ENCODE measurements around the gene PTPRC. TPM values are rescaled to one million over a fixed set of nuclear protein-coding genes. Genes with fewer than 3 reads are reported as not detected.

PTPRC gene
- polyA plus RNA-seq, 4 donors: 5.6 to 8.5 (median 6.4) TPM

DNA sequence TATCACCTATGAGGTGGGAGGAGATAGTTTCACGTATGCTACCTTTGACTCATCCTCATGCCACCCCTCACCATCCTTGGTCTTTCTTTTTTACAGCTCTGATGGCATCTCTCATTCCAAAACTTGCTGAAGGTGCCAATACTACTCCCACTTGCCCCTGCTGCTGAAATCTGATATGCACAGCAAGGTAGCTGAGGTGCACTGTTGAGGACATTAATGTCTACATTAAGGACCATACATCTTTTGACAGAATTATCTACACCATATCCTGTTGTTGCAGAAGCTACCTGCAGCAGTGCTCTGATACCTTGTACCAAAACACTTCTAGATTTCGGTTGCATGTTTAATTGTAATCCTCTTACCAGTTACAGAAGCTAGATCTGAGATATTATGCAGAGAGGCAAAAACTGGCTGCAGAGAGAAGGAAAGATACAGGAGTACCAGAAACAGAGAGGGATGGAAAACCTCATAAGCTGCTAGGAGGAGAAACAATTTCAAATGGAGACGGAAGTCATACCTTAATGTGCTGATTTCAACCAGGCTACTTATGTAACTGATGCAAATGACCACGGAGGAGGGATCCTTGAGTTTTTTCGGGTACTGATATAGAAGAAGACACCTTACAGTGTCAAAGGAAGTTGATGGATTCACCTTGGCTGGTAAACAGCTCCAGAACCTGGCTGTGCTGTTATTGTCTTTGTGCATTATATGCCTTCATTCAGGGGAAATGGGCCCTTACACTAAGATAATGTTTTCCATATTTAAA is 19.3 kb upstream of the PTPRC start:
- DNase-seq (ENCODE audit: low read depth in 4 of 4, low spot score in 3 of 4): no peak

DNA sequence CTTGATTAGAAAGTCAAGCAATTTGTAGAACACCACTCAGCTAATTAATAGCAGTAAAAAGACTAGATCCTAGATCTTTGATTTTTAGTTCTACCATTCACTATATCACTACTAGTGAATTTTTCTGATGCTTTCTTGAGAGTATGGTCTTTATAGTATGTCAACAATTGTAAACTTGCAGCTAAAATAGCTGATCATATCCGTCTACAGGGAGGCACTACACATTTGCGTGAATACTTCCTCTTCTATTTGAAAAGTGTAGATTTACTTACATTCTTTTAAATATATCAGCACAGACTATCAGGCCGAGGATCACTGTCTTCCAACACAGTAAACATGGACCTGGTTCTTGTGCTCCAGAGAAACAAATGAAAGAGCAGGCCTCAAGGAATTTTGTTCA is 18.6 kb upstream of the PTPRC start:
- no peak for DNase-seq (ENCODE audit: low read depth in 4 of 4, low spot score in 3 of 4)

DNA sequence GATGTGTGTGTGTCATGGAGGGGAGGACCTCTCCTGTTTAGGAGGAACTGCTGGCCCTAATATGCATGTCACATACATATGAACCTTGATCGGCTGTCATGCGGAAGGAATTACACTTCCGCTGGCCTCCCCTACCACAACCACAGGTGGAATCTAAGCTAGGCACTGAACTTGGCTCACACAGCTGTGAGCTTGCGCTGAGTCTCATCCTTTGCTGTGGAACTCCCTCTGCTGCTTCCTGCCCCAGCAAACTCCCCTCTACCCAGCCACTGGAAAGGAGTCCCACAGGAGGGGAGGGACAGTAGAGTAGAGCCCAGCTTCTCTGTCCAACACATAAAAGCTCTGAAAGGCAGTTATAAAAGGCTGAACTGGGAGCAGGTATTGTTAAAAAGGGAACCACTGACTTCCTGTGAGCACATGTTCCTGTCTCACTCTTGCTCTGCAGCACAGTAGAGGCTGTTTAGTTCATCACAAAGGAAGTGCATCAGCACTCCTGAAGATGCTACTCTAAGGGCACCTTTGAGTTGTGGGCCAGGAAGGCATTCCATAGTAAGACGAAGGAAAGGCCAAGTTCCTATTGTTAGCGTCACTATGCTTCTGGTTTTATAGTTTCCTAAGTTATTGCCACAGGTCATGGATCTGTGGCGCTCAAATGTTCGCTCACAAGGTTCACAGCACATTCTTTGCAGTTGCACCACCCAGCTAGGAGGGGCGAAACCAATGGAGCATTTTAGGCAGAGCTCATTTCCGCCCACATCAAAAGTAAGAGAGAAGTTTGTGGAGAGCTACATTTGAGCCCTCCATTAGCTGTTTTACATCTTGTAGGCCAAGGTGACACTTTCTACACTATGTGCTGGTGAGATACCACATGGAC is 17.7 kb upstream of the PTPRC start:
- no peak for DNase-seq (ENCODE audit: low read depth in 4 of 4, low spot score in 3 of 4)

- no peak for DNase-seq (ENCODE audit: low read depth in 4 of 4, low spot score in 3 of 4)
These were observed 16.8 kb upstream of the PTPRC start for GRCh38 chr1:198622001-198622400.

DNA sequence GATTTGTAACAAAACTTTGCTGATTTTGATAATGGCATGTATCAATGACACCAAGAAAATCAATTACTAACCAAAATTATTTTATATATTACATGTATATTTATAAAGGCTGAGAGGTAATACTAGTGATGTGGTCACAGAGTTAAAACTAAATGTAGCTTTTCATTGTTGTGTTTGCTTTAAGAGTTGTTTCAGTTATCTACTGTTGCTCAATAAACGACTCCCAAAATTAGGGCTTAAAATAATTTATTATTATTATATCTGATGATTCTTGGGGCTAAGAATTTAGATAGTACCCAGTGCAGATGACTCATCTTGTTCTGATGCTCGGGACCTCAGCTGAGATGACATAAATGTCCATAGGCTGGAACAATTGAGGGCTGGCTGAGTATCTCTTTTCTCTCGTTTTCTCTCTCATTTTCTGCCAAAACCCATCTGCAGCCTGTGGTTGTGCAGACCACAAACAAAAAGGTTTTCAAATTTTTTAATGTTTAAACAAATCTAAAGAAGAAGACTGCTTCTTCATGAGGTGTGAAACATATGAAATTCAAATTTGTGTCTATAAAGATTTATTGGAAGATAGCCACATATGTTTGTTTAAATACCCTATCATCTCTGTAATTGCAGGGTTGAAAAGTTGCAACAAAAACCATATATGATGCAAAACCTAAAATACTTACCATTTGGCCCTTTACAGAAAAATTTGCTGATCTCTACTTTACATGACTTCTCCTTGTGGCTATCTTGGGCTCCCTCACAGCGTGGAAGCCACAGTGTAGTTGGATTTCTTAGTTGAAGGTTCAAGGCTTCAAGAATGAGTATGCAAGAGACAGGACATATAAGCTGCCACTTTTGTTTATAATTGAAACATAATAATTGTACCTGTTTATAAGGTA is 14.8 kb upstream of the PTPRC start:
- no peak for DNase-seq (ENCODE audit: low read depth in 4 of 4, low spot score in 3 of 4)

DNA sequence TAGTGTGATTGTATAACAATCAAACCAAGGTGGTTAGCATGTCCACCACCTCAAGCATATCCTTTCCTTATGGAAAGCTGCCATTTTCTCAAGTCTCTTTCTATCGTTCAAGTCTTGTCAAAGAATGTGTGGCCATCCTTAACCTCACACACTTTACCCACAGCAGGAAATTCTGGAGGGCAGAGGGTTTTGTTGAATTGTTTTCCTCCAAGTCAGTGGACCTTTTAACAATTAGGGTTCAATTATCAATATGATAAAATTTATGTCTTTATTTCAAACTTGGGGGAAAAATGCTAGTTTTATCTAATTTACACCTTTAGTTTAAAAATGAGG is 14.2 kb upstream of the PTPRC start:
- DNase-seq (ENCODE audit: low read depth in 4 of 4, low spot score in 3 of 4): no peak

GRCh38 chr1:198627436-198628066 is 11.3 kb upstream of the PTPRC start:
- no peak for DNase-seq (ENCODE audit: low read depth in 4 of 4, low spot score in 3 of 4)

- DNase-seq (ENCODE audit: low read depth in 4 of 4, low spot score in 3 of 4): no peak
These were observed 10.8 kb upstream of the PTPRC start for GRCh38 chr1:198628067-198628455.

GRCh38 chr1:198629610-198630009 is 9.2 kb upstream of the PTPRC start:
- DNase-seq (ENCODE audit: low read depth in 4 of 4, low spot score in 3 of 4): no peak

GRCh38 chr1:198630863-198631262 is 8.0 kb upstream of the PTPRC start:
- no peak for DNase-seq (ENCODE audit: low read depth in 4 of 4, low spot score in 3 of 4)

- no peak for DNase-seq (ENCODE audit: low read depth in 4 of 4, low spot score in 3 of 4)
These were observed 7.5 kb upstream of the PTPRC start for GRCh38 chr1:198631292-198631691.

DNA sequence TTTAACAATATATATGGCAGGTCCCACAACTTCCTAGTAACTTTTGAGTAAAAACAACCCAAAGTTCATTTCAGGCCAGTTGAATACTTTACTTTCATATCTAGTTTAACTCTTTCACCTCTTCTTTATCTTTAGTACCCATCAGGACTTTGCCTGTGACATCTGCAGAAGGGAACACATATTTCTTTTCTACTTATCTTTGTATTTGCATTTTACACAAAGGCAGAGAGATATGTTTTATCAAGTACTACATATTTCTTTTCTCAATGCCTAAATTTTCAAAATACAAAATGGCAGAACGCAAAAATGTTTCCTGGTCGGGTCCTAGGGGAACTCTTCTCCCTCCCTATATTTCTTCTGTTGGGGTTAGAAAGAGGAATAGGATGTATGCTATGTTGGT is 6.8 kb upstream of the PTPRC start:
- no peak for DNase-seq (ENCODE audit: low read depth in 4 of 4, low spot score in 3 of 4)

GRCh38 chr1:198633675-198634121 is 5.1 kb upstream of the PTPRC start:
- DNase-seq (ENCODE audit: low read depth in 4 of 4, low spot score in 3 of 4): no peak

- DNase-seq (ENCODE audit: low read depth in 4 of 4, low spot score in 3 of 4): no peak
These were observed 2.9 kb upstream of the PTPRC start for GRCh38 chr1:198635964-198636363.

DNA sequence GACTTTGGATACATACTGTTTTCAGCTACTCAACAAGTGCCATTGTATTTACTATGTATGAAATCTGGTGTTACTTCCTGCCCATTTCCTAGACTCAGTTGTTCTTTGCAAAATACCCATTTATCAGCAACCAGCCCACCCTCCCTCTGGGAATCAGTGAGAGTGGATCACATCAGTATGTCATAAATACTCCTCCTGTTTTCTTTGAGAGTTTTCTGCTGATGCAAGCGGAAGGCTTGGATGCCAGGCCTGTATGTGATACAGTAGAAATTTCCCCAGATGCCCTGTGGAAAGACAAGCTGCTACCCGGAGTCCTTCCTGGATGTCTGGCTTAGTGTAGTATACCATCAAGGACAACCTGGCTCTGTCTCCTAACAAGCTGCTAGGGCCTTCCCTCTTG is 2.4 kb upstream of the PTPRC start:
- DNase-seq (ENCODE audit: low read depth in 4 of 4, low spot score in 3 of 4): no peak

DNA sequence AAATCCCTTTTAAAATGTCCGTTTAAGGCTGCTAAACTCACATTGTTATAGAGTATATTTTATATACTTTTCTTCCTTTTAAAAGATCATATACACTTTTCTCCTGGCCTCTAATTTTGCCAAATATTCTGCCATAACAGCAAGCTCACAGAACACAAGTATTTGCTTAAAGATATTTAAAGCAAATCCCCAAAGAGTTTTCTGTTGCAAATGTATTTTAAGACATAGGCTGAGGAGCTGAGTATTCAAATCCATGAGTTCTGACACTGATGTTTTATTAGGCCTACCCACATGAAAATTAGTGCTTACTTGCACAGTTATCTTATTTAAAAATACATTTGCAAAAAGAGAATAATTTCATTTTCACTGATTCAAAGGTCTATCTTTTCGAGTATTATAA is 1.7 kb upstream of the PTPRC start:
- no peak for DNase-seq (ENCODE audit: low read depth in 4 of 4, low spot score in 3 of 4)

DNA sequence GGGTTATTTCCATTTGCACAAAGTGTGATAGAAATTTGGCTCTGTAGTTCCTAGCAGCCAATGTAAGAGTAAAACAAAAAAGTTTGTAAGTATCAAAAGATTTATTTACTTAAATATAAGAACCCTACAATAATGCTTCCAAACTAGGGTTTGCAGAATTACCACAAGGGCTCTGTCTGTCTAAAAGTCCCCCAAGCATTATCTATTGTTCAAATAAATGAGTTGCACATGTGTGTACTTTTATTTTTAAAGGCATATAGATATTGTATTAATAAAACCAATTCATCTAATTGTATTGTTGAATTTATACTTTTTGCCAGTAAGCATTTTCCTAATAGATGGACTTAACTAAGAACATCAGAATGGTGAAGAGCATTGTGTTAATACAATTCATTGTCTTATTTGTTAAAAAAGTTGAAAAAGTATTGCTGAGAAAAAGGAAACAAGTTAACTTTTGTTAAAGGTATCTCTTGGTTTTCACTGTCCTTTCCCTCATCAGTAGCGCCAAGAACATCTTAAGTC is 863 bp upstream of the PTPRC start:
- no peak for DNase-seq (ENCODE audit: low read depth in 4 of 4, low spot score in 3 of 4)

GRCh38 chr1:198638441-198638840 is 399 bp upstream of the PTPRC start:
- DNase-seq (ENCODE audit: low read depth in 4 of 4, low spot score in 3 of 4): no peak

DNA sequence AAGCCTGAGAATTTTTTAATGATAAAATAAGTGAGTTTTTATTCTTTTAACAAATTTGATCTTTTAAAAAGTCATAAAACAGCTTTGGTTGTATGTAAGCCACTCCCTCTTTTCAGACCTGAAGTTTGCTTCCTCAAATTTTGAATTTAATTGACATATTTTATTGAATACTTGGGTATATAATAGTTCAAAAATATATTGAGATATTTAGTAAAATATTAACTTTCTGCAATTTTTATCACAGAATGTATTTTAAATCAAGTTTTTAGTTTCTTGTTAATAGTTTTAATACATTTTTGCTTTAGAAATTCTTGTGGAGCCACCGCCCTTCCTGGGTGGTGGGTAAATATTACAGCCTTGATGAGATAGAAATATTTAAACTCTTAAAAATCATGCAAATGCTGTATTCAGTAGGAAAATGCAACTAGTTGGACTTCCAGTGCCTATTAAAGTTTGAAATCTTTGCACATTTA is 867 bp downstream of the PTPRC start:
- no peak for DNase-seq (ENCODE audit: low read depth in 4 of 4, low spot score in 3 of 4)

- no peak for DNase-seq (ENCODE audit: low read depth in 4 of 4, low spot score in 3 of 4)
These were observed 1.3 kb downstream of the PTPRC start for GRCh38 chr1:198640174-198640573.
